K562 (cell line): ENCODE data around the gene NKG7. TPM values are rescaled to one million over a fixed set of nuclear protein-coding genes. Genes with fewer than 3 reads are reported as not detected.

Experiments
- ATAC-seq: fragments of 200-7000 bp; cut with Tn5 transposase; 3 replicates; pipeline ENCODE4 v1.9.1; 2020; ENCODE audit warnings: moderate library complexity
- BruUV-seq: library from RNA; stranded (reverse); fragments of 400-500 nt; replicated peaks from 2 replicates; lab custom pipeline; 2021; lab: Mats Ljungman, UMichigan
- CTCF ChIA-PET: fragments of 300-600 bp; formaldehyde crosslinking; extraction: SDS; loops from one replicate; lab custom pipeline; 2021; ENCODE audit warnings: low intra/inter-chr PET ratio; lab: Yijun Ruan, JAX
- POLR2A ChIA-PET: fragments of 300-600, 350-650 bp; sonication (Branson Sonifier 250); formaldehyde crosslinking; extraction: SDS; loops from one replicate; lab custom pipeline; 2021; ENCODE audit warnings: antibody characterized with exemption, inconsistent platforms; lab: Yijun Ruan, JAX
- DNase-seq, 4 experiments: peaks; one replicate each; pipeline versions ENCODE4 v3.0.0 to v3.0.0-alpha.2; 2011 to 2018; ENCODE audit warnings: low spot score in 3 of 4, mixed read lengths in 3 of 4; ENCODE audit errors: extremely low read depth in 1 of 4
- FAIRE-seq: peaks from 2 replicates; lab custom pipeline; 2011; peaks lifted over from hg19 to GRCh38; lab: Jason Lieb, UNC
- H2AFZ ChIP-seq: 2 replicates; pipeline ENCODE4 v1.6.0; 2011; ENCODE audit warnings: low read depth, low read length, control low read depth, inconsistent platforms
- H3K27ac ChIP-seq: fragments of 200-600 bp; 3 replicates; pipeline ENCODE4 v1.8.0; 2011; ENCODE audit warnings: low read depth, mild to moderate bottlenecking, control low read depth, inconsistent platforms, low read length, moderate library complexity, mixed read lengths; ENCODE audit errors: extremely low read depth
- H3K27me3 ChIP-seq, 2 experiments: fragments of 300-600 bp in 1 of 2; 2 replicates in 1 of 2; 3 replicates in 1 of 2; pipeline versions ENCODE4 v1.6.0 to v1.8.0; 2011; ENCODE audit warnings: inconsistent platforms in 2 of 2, low read length in 2 of 2, mild to moderate bottlenecking in 1 of 2, mixed read lengths in 1 of 2, moderate library complexity in 1 of 2; ENCODE audit not compliant: control insufficient read depth in 2 of 2, insufficient read depth in 2 of 2
- H3K36me3 ChIP-seq: fragments of 300-600 bp; 3 replicates; pipeline ENCODE4 v1.8.0; 2011; ENCODE audit warnings: mild to moderate bottlenecking, low read length, inconsistent platforms; ENCODE audit not compliant: control insufficient read depth, insufficient read depth
- H3K4me1 ChIP-seq, 2 experiments: fragments of 200-600 bp in 1 of 2; replicated peaks in 1 of 2; 2 replicates in 1 of 2; 3 replicates in 1 of 2; pipeline versions ENCODE4 v1.5.1 to v1.8.0; 2011; ENCODE audit warnings: inconsistent platforms in 2 of 2, low read length in 2 of 2, mild to moderate bottlenecking in 1 of 2, mixed read lengths in 1 of 2, moderate library complexity in 1 of 2; ENCODE audit not compliant: control insufficient read depth in 2 of 2, insufficient read depth in 2 of 2
- H3K4me2 ChIP-seq: 2 replicates; pipeline ENCODE4 v1.6.1; 2011; ENCODE audit warnings: low read length, control low read depth, inconsistent platforms, mixed read lengths; ENCODE audit not compliant: insufficient read depth
- H3K4me3 ChIP-seq: fragments of 200-600 bp; sonication (generic), shearing (Covaris generic); 2 replicates; pipeline ENCODE4 v1.5.1; 2016; ENCODE audit warnings: control low read depth, inconsistent platforms
- H3K79me2 ChIP-seq: fragments of 200-600 bp; 3 replicates; pipeline ENCODE4 v1.8.0; 2011; ENCODE audit warnings: low read length, inconsistent platforms; ENCODE audit not compliant: control insufficient read depth, insufficient read depth
- H3K9ac ChIP-seq, 2 experiments: 2 replicates each; pipeline versions ENCODE4 v1.6.0 to v1.6.1; 2011; ENCODE audit warnings: low read depth in 2 of 2, low read length in 2 of 2, control low read depth in 1 of 2, inconsistent platforms in 1 of 2, mild to moderate bottlenecking in 1 of 2, mixed read lengths in 1 of 2; ENCODE audit not compliant: insufficient read depth in 1 of 2
- H3K9me1 ChIP-seq: one replicate; pipeline ENCODE4 v1.6.0; 2011; ENCODE audit warnings: inconsistent platforms, mild to moderate bottlenecking, low read length, moderate library complexity; ENCODE audit not compliant: control insufficient read depth, insufficient read depth
- H3K9me3 ChIP-seq: replicated peaks from 2 replicates; pipeline ENCODE4 v1.5.1; 2011; ENCODE audit warnings: low read depth, low read length, inconsistent platforms; ENCODE audit not compliant: control insufficient read depth, insufficient read depth
- H4K20me1 ChIP-seq: replicated peaks from 2 replicates; pipeline ENCODE4 v1.6.1; 2011; ENCODE audit warnings: low read length, inconsistent platforms, mixed read lengths; ENCODE audit not compliant: control insufficient read depth, insufficient read depth
- CGGBP1 ChIP-seq: fragments of 250-450 bp; sonication (Bioruptor Pico); IDR thresholded peaks from 2 replicates; pipeline ENCODE4 v1.9.0; 2021; ENCODE audit warnings: mild to moderate bottlenecking
- CTCF ChIP-seq, 3 experiments: IDR thresholded peaks in 2 of 3; conservative IDR thresholded peaks in 1 of 3; 2 replicates each; pipeline ENCODE4 v1.5.1; 2011 to 2012; ENCODE audit warnings: low read length in 3 of 3, mild to moderate bottlenecking in 3 of 3, control low read depth in 2 of 3, improper control_type of control experiment in 1 of 3, inconsistent platforms in 1 of 3, low read depth in 1 of 3, mixed read lengths in 1 of 3, moderate library complexity in 1 of 3; ENCODE audit not compliant: insufficient read depth in 2 of 3
- EGR1 ChIP-seq: fragments of 450-650 bp; conservative IDR thresholded peaks from 2 replicates; pipeline ENCODE4 v1.6.1; 2017; ENCODE audit warnings: mild to moderate bottlenecking
- FOXK1 ChIP-seq: sonication (generic); formaldehyde crosslinking; IDR thresholded peaks from 2 replicates; pipeline ENCODE4 v1.8.0; 2022; ENCODE audit warnings: missing genetic modification reagents, mild to moderate bottlenecking, borderline replicate concordance
- GTF2F1 ChIP-seq: IDR thresholded peaks from 2 replicates; pipeline ENCODE4 v1.6.1; 2011; ENCODE audit warnings: low read depth, low read length, improper control_type of control experiment
- MAX ChIP-seq: sonication (generic); formaldehyde crosslinking; IDR thresholded peaks from 2 replicates; pipeline ENCODE4 v1.9.0; 2022; ENCODE audit warnings: mild to moderate bottlenecking, missing genetic modification reagents
- MED1 ChIP-seq: sonication (generic); formaldehyde crosslinking; IDR thresholded peaks from 2 replicates; pipeline ENCODE4 v1.8.1; 2023; ENCODE audit warnings: missing genetic modification reagents, borderline replicate concordance
- POLR2B ChIP-seq: fragments of 450-650 bp; IDR thresholded peaks from 2 replicates; pipeline ENCODE4 v1.6.1; 2018; ENCODE audit warnings: low read depth; ENCODE audit not compliant: partially characterized antibody
- POU5F1 ChIP-seq: fragments of 150-350 bp; IDR thresholded peaks from 2 replicates; pipeline ENCODE4 v1.6.1; 2014; ENCODE audit warnings: borderline replicate concordance, low read length, low read depth, mild to moderate bottlenecking; ENCODE audit not compliant: partially characterized antibody
- SMARCE1 ChIP-seq: fragments of 450-650 bp; IDR thresholded peaks from 2 replicates; pipeline ENCODE4 v1.7.1; 2016; ENCODE audit warnings: mild to moderate bottlenecking
- ZBTB7A ChIP-seq: IDR thresholded peaks from 2 replicates; pipeline ENCODE4 v1.6.1; 2011; ENCODE audit warnings: low read depth, mild to moderate bottlenecking, low read length, moderate library complexity, borderline replicate concordance; ENCODE audit not compliant: control insufficient read depth
- ZC3H4 ChIP-seq: sonication (generic); formaldehyde crosslinking; IDR thresholded peaks from 2 replicates; pipeline ENCODE4 v1.9.0; 2021; ENCODE audit warnings: missing genetic modification reagents, borderline replicate concordance
- ZNF12 ChIP-seq: sonication (generic); formaldehyde crosslinking; IDR thresholded peaks from 2 replicates; pipeline ENCODE4 v1.4.0; 2020; ENCODE audit warnings: mild to moderate bottlenecking, missing genetic modification reagents
- ZNF518B ChIP-seq: fragments of 250-450 bp; sonication (Bioruptor Pico); IDR thresholded peaks from 2 replicates; pipeline ENCODE4 v1.5.0; 2021; ENCODE audit warnings: mild to moderate bottlenecking, moderate library complexity
- ZNF79 ChIP-seq: fragments of 250-450 bp; sonication (Bioruptor Pico); IDR thresholded peaks from 2 replicates; pipeline ENCODE4 v1.4.0; 2020; ENCODE audit warnings: low read depth, mild to moderate bottlenecking, moderate library complexity
- WGBS: fragments of 100-300 bp; shearing (Covaris generic); methylation state at CpG from one replicate; pipeline ENCODE4 v1.1.6; 2016; ENCODE audit warnings: low coverage, mixed read lengths; ENCODE audit not compliant: insufficient coverage; ENCODE audit errors: missing lambda C conversion rate; 5-methylcytosine and 5-hydroxymethylcytosine counted together
- in situ Hi-C: fragments of 300-500 bp; cut with MboI; formaldehyde crosslinking; loops from 4 replicates; pipeline ENCODE4 v1.15.0; 2018; ENCODE audit warnings: inconsistent platforms, mixed read lengths
- intact Hi-C: fragments of 100-400 bp; cut with micrococcal nuclease; formaldehyde crosslinking; loops from 2 replicates; pipeline ENCODE4 v1.14.2; 2022
- polyA plus RNA-seq, 8 experiments: library from polyadenylated mRNA; depleted of rRNA in 4 of 8; stranded (reverse) in 5 of 8; unstranded in 3 of 8; fragments of >200 nt; fragmentation: Nextera tagmentation in 2 of 8; fragmentation: Illumina TruSeq in 1 of 8; extraction: Ambion mirVana in 2 of 8; extraction: Trizol in 1 of 8; gene quantifications; 2 replicates each; pipeline versions ENCODE4 v1.2.1 to v1.2.3, GENCODE V29; 2011 to 2014; ENCODE audit warnings: inconsistent platforms in 1 of 8, missing spikeins in 1 of 8
- total RNA-seq, 7 experiments: library from RNA; depleted of rRNA in 6 of 7; stranded (reverse); fragments of >200 nt in 6 of 7; fragmentation: Illumina TruSeq in 2 of 7; extraction: Trizol in 2 of 7; gene quantifications; 2 replicates each; pipeline versions ENCODE4 v1.2.1 to v1.2.3, GENCODE V29; 2011 to 2021; ENCODE audit warnings: low replicate concordance in 1 of 7

The NKG7 gene
- total and polyA plus RNA-seq, 9 of the 15 experiments (the other 6 are each of a cell fraction or from before 2014, with no cell fraction given): 0.30 to 0.70 (median 0.51) TPM; not detected in 2

DNA sequence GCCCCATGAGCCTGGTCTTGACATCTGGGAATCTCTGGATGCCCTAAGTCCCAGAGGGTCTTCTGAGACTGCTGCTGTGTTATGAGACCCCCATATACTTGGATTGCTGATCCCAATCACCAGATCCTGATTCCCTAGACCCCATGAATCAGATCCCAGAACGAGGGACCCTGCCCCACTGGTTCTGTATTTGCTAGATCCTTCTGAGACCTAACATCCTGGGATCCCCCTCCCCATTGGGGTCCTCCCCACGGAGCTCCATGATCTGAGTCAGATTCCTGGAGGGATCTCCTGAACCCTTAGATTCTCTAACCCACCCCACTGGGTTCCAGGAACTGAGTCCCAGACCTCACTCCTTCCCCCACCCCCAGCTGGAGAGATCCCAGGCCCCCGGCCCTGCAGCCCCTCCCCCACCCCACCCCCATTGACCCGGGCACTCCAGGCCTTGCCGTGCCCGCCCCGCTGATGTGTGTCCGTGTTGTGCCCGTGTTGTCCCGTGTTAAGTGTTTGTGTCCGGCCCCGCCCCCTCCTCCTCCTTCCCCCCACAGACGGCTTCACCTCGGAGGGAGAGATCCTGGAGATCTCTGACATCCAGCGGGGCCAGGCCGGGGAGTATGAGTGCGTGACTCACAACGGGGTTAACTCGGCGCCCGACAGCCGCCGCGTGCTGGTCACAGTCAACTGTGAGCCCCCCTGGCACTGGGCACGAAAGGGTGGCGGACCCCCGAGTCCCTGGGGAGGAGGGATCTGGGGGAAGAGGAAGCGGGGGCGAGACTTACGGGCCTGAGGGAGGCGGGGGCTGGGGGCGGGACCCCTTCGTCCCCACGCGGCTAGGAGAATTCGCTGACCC lies 46.0 kb downstream of the NKG7 start:
- CTCF ChIA-PET: no interaction called here
- H3K4me3 ChIP-seq: no peak overlapping the region
- intact Hi-C loops: no loop called here

More for the DNA sequence above, 46.0 kb downstream of the NKG7 start:
- Histone ChIP-seq H2AFZ (peak overlapping the region; percentile 98; the same call in 1 of the 2 replicates), H3K9me1 (no peaks in the 10 kb centered on the region), H3K9me3 (no peaks in the 10 kb centered on the region), H3K79me2 (no peaks in the 10 kb centered on the region), H3K9ac (no peak overlapping the region), H3K4me2 (no peak overlapping the region), H3K4me1 (peaks cover 4 to 33% of the 10 kb centered on the region in 2 experiments; a peak in 3 of 5 replicates), H3K36me3 (no peaks in the 10 kb centered on the region), H4K20me1 (no peaks in the 10 kb centered on the region), H3K27me3 (peaks cover 25 to 39% of the 10 kb centered on the region in 2 experiments), H3K27ac (no peak overlapping the region)
- POLR2A ChIA-PET: interaction anchor here (1.1 kb wide), 1 partner anchor 39 kb away, joined by 3 read pairs; no protein-coding TSS in a partner anchor
- in situ Hi-C loops: no loop called here
- TF ChIP-seq ZC3H4 (CRISPR knock-in tag): no peak
- TF ChIP-seq CTCF (IDR thresholded peaks at IDR 0.05 in 2 of 3, conservative IDR thresholded peaks at IDR 0.05 in 1 of 3; ENCODE audit: insufficient read depth in 2 of 3, low read depth in 1 of 3, low read length in 3 of 3): no peak
- TF ChIP-seq CGGBP1 (CRISPR knock-in tag): no peak
- no peak for TF ChIP-seq ZNF12 (CRISPR knock-in tag)
- TF ChIP-seq MAX (CRISPR knock-in tag): no peak
- TF ChIP-seq FOXK1: no peak
- TF ChIP-seq ZNF79: no peak
- TF ChIP-seq POU5F1: no peak
- 0 out of 2 replicates have a peak, but pooled peaks have one; percentile 16 for TF ChIP-seq ZBTB7A
- TF ChIP-seq GTF2F1: no peak
- TF ChIP-seq SMARCE1: no peak
- no peak for TF ChIP-seq ZNF518B
- TF ChIP-seq POLR2B: no peak
- TF ChIP-seq MED1 (CRISPR knock-in tag): no peak
- 0 out of 2 replicates have a peak, but pooled peaks have one; percentile 9 for TF ChIP-seq EGR1
- BruUV-seq: no TSS peak
- DNase-seq (peak in 3 of 4 experiments; percentile 32 to 58 (median 56)), FAIRE-seq (no peak), ATAC-seq (no peak)
- WGBS: 0% methylated on average over 1 of the region's 36 CpGs
